K562 (cell line): Measurements from ENCODE around the gene DOCK1.

Source experiments
- GABPA ChIP-seq: fragments of 200-800 bp; sonication (Bioruptor generic); conservative IDR thresholded peaks from 2 replicates; pipeline ENCODE4 v1.6.1; 2016; ENCODE audit warnings: low read depth, missing genetic modification characterization, missing compliant biosample characterization
- GTF3C2 ChIP-seq: IDR thresholded peaks from 3 replicates; pipeline ENCODE4 v1.6.1; 2011; ENCODE audit warnings: borderline replicate concordance, mild to moderate bottlenecking, moderate library complexity; ENCODE audit not compliant: insufficient read length; ENCODE audit errors: extremely low read depth
- SMC3 ChIP-seq: conservative IDR thresholded peaks from 2 replicates; pipeline ENCODE4 v1.6.1; 2011; ENCODE audit warnings: low read depth, low read length, improper control_type of control experiment; ENCODE audit not compliant: insufficient read depth

GRCh38 chr10:127441350-127442219 lies 536.4 kb downstream of the DOCK1 start:
- TF ChIP-seq GTF3C2 (no peak), SMC3 (no peak), GABPA (no peak)
